Stimulated activated CD8-positive, alpha-beta memory T cell treated with anti-CD3 and anti-CD28 coated beads, Interleukin-2, amount 100 ng/mL, for 48 hours (primary cell): ENCODE results near the gene POLR3B.
"Not testable (repeated sequence)": the region's sequence is repeated elsewhere in the genome, so short reads cannot be mapped to it uniquely, and the experiment has no call there.

Experiments used
- DNase-seq, 2 donors: peaks; one replicate each; pipeline ENCODE4 v3.0.0-alpha.2; 2020; ENCODE audit warnings: low read depth in 2 of 2

Gene POLR3B

GRCh38 chr12:106357549-106358395 lies at the start of gene POLR3B:
TSS of gene POLR3B (plus strand) at chr12:106357748. CDS start at chr12:106357880, 132 bp downstream.
- DNase-seq = peak; percentile 89 to 92

GRCh38 chr12:106308121-106308520 lies 49.4 kb upstream of the POLR3B start:
- DNase-seq = no peak

GRCh38 chr12:106308611-106309010 lies 48.9 kb upstream of the POLR3B start:
- DNase-seq = no peak

GRCh38 chr12:106309671-106310505 lies 47.7 kb upstream of the POLR3B start:
- DNase-seq = no peak

- no peak for DNase-seq
Measured at GRCh38 chr12:106310687-106311086, 46.9 kb upstream of the POLR3B start.

- no peak for DNase-seq
Measured at GRCh38 chr12:106311139-106311538, 46.4 kb upstream of the POLR3B start.

- not testable (repeated sequence) for DNase-seq
Measured at GRCh38 chr12:106313413-106313812, 44.1 kb upstream of the POLR3B start.

GRCh38 chr12:106315523-106315922 lies 42.0 kb upstream of the POLR3B start:
- DNase-seq = no peak

- no peak for DNase-seq
Measured at GRCh38 chr12:106317406-106318082, 40.0 kb upstream of the POLR3B start.

GRCh38 chr12:106321139-106321850 lies 36.3 kb upstream of the POLR3B start:
- no peak for DNase-seq

GRCh38 chr12:106323537-106323936 lies 34.0 kb upstream of the POLR3B start:
- no peak for DNase-seq

- no peak for DNase-seq
Measured at GRCh38 chr12:106327309-106327869, 30.2 kb upstream of the POLR3B start.

- DNase-seq = no peak
Measured at GRCh38 chr12:106328735-106329134, 28.8 kb upstream of the POLR3B start.

- no peak for DNase-seq
Measured at GRCh38 chr12:106329231-106329982, 28.1 kb upstream of the POLR3B start.

GRCh38 chr12:106331599-106331998 lies 25.9 kb upstream of the POLR3B start:
- DNase-seq = no peak

- DNase-seq = no peak
Measured at GRCh38 chr12:106332536-106332935, 25.0 kb upstream of the POLR3B start.

- DNase-seq = no peak
Measured at GRCh38 chr12:106333010-106333409, 24.5 kb upstream of the POLR3B start.

- DNase-seq = no peak
Measured at GRCh38 chr12:106333756-106334155, 23.8 kb upstream of the POLR3B start.

- no peak for DNase-seq
Measured at GRCh38 chr12:106341086-106341877, 16.3 kb upstream of the POLR3B start.
